Choroid plexus epithelial cell (primary cell): ENCODE results near the gene GPR21.

ENCODE experiments used
- DNase-seq: peaks from one replicate; pipeline ENCODE4 v3.0.0-alpha.2; 2010; ENCODE audit warnings: low read depth
- H3K4me3 ChIP-seq: 2 replicates; pipeline ENCODE4 v1.5.1; 2011; ENCODE audit warnings: low read depth, mild to moderate bottlenecking, control low read depth, low read length, moderate library complexity
- CTCF ChIP-seq: conservative IDR thresholded peaks from 2 replicates; pipeline ENCODE4 v1.5.1; 2011; ENCODE audit warnings: low read depth, mild to moderate bottlenecking, control low read depth, inconsistent platforms, low read length, moderate library complexity

The GPR21 gene

GRCh38 chr9:123070198-123070597 is 36.7 kb downstream of the GPR21 start:
- no peak for DNase-seq
- no peak for TF ChIP-seq CTCF
- no peak overlapping the region for H3K4me3 ChIP-seq

GRCh38 chr9:123072407-123072995 is 39.0 kb downstream of the GPR21 start:
- no peak for DNase-seq
- no peak overlapping the region for H3K4me3 ChIP-seq
- TF ChIP-seq CTCF = no peak

- no peak for TF ChIP-seq CTCF
- no peak for DNase-seq
- no peak overlapping the region for H3K4me3 ChIP-seq
These were observed 40.0 kb downstream of the GPR21 start for GRCh38 chr9:123073441-123073840.

GRCh38 chr9:123073991-123074422 is 40.5 kb downstream of the GPR21 start:
- DNase-seq = peak; percentile 71
- no peak for TF ChIP-seq CTCF
- H3K4me3 ChIP-seq = no peak overlapping the region

DNA sequence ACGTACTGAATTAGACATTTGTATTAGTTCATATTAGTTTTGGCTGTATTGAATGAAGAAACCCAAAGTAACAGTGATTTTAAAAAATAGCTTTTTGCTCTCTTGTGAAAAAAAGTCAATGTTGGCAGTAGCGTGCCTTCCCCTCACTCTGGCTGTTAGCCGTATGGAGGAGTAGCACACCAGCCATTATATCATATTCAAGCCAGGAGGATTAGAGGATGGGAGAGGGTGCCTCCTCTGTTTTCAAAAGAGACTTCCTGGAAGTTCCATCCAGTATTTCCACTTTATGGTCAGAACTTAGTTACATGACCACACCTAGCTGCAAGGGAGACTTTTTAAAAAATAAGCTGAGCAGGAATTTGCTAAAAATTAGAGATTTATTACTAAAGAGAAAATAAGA is 41.2 kb downstream of the GPR21 start:
- no peak for TF ChIP-seq CTCF
- no peak for DNase-seq
- no peak overlapping the region for H3K4me3 ChIP-seq

GRCh38 chr9:123080444-123080843 is 47.0 kb downstream of the GPR21 start:
- TF ChIP-seq CTCF = no peak
- DNase-seq = no peak
- H3K4me3 ChIP-seq = no peak overlapping the region

DNA sequence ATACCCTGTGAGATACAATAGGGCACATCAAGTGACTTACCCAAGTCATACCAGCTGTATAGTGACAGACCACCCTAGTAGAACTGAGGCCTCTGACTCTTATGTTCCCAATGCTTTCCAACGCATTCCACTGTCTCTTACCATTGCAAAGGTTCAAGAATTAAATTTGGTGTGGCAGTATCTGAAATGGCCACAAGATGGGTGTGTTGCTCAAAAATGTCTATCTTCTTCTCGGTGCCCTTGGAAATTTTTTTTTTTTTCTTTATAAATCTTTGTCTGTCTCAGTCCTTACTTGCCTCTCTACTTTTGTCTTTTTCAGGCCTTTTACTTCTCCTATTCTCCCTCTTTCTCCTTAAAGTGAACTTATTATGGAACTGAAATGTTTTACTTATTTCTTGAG is 48.4 kb downstream of the GPR21 start:
- no peak overlapping the region for H3K4me3 ChIP-seq
- peak; percentile 69 for TF ChIP-seq CTCF
- DNase-seq = peak; percentile 73
